UCSD-AML1 (cell line): Measurements from ENCODE around the gene ARSA.
"Not testable (repeated sequence)": the region's sequence is repeated elsewhere in the genome, so short reads cannot be mapped to it uniquely, and the experiment has no call there.

Source experiments
- DNase-seq: peaks from one replicate; lab custom pipeline; 2025; ENCODE audit not compliant: unreplicated experiment; lab: John Stamatoyannopoulos, UW

ARSA gene

GRCh38 chr22:50624347-50625130 is 3.4 kb downstream of the ARSA start:
- no peak for DNase-seq

- no peak for DNase-seq
Measured at GRCh38 chr22:50622723-50623327, 5.1 kb downstream of the ARSA start.

GRCh38 chr22:50621948-50622722 is 5.8 kb downstream of the ARSA start:
- DNase-seq: peak; percentile 38

GRCh38 chr22:50621356-50621880 is 6.5 kb downstream of the ARSA start:
- peak; percentile 37 for DNase-seq

GRCh38 chr22:50620593-50621355 is 7.2 kb downstream of the ARSA start:
- DNase-seq: peak; percentile 76

GRCh38 chr22:50614296-50614695 is 13.7 kb downstream of the ARSA start:
- not testable (repeated sequence) for DNase-seq

- no peak for DNase-seq
Measured at GRCh38 chr22:50613291-50613981, 14.5 kb downstream of the ARSA start.

GRCh38 chr22:50612528-50613221 is 15.3 kb downstream of the ARSA start:
- DNase-seq: no peak

- DNase-seq: no peak
Measured at GRCh38 chr22:50612168-50612527, 15.8 kb downstream of the ARSA start.

- no peak for DNase-seq
Measured at GRCh38 chr22:50611341-50612060, 16.5 kb downstream of the ARSA start.

- DNase-seq: no peak
Measured at GRCh38 chr22:50610581-50610980, 17.4 kb downstream of the ARSA start.

GRCh38 chr22:50610041-50610451 is 17.9 kb downstream of the ARSA start:
- no peak for DNase-seq

GRCh38 chr22:50609599-50609998 is 18.4 kb downstream of the ARSA start:
- no peak for DNase-seq

- DNase-seq: no peak
Measured at GRCh38 chr22:50608996-50609395, 19.0 kb downstream of the ARSA start.

GRCh38 chr22:50608058-50608840 is 19.7 kb downstream of the ARSA start:
- not testable (repeated sequence) for DNase-seq

- DNase-seq: no peak
Measured at GRCh38 chr22:50607659-50608020, 20.3 kb downstream of the ARSA start.

GRCh38 chr22:50606946-50607658 is 20.9 kb downstream of the ARSA start:
- DNase-seq: no peak
